ENCODE results near the gene SRRD.
"Not testable (repeated sequence)": the region's sequence is repeated elsewhere in the genome, so short reads cannot be mapped to it uniquely, and the experiment has no call there.

SRRD gene, protein sequence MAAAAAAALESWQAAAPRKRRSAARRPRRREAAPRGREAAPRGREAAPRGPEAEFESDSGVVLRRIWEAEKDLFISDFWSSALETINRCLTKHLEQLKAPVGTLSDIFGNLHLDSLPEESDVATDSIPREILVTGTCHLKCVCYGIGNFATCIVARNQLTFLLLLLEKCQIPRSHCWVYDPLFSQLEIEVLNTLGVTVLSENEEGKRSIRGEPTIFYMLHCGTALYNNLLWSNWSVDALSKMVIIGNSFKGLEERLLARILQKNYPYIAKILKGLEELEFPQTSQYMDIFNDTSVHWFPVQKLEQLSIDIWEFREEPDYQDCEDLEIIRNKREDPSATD

DNA sequence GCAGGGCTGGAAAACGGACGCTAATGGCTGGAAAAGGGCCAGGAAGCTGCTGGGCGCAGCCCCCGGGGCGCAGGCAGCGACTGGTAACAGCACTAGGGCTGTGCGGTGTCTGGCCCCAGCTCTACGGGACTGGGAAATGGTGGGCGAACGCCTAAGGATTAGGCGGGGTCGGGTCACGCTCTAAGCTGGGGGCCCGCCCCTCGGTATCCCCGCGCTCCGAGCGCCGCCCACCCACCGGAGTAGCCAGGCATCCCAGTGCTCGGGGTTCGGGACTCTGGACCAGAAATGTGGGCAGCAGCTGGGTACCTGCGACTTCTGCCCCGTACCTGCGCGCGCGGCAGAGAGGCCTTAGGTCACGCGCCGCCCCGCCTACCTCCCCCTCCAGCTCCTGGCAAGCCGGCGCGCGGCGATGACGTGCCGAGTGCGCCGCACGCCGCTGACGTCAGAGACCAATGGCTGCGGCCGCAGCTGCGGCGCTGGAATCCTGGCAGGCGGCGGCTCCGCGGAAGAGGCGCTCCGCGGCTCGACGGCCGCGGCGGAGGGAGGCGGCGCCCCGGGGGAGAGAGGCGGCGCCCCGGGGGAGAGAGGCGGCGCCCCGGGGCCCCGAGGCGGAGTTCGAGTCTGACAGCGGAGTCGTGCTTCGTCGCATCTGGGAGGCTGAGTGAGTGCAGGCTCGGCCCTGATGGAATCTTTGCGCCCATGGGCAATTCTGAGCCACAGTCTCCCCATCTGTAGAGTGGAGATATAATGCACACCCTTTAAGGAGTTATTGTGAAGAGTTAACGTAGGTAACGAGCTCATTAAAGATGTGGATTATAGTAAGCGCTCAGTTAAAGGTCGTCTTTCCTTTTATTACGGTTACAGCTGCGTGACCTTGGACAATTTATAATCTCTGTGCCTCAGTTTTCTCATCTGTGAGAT, at the start of gene SRRD, which contains the start of gene HPS4:
Gene SRRD, plus strand, starts transcription at position 439 of the 921 bp plus-strand sequence. Its CDS starts 14 bp downstream, at position 453.
Gene HPS4, minus strand, starts transcription at position 345 of the 921 bp plus-strand sequence. CDS start 2,021 bp downstream, outside the sequence.
- Histone ChIP-seq H3K27me3 (ENCODE audit: insufficient read depth, low read length) (no peaks in the 10 kb centered on the region), H2AFZ (ENCODE audit: low read length, unreplicated experiment) (peak within 1 kb of the TSS; percentile 61), H3K4me3 (ENCODE audit: low read depth, low read length) (peak within 1 kb of the TSS; percentile 85), H3K4me1 (ENCODE audit: control insufficient read depth, insufficient read depth, low read length, unreplicated experiment) (peaks cover 8% of the 10 kb centered on the region), H3K79me2 (ENCODE audit: control insufficient read depth, insufficient read depth, low read length, unreplicated experiment) (peaks cover 25% of the 10 kb centered on the region), H3K27ac (ENCODE audit: low read depth, low read length) (peak within 1 kb of the TSS; percentile 44), H3K36me3 (ENCODE audit: insufficient read depth, low read length) (peaks cover 9% of the 10 kb centered on the region; the same call in 1 of the 2 replicates)

GRCh38 chr22:26435327-26436093, 48.2 kb upstream of the SRRD start:
- Histone ChIP-seq H3K4me1 (ENCODE audit: control insufficient read depth, insufficient read depth, low read length, unreplicated experiment) (peaks cover 4% of the 10 kb centered on the region), H2AFZ (ENCODE audit: low read length, unreplicated experiment) (no peak overlapping the region), H3K27me3 (ENCODE audit: insufficient read depth, low read length) (no peaks in the 10 kb centered on the region), H3K36me3 (ENCODE audit: insufficient read depth, low read length) (no peaks in the 10 kb centered on the region), H3K4me3 (ENCODE audit: low read depth, low read length) (no peak overlapping the region), H3K79me2 (ENCODE audit: control insufficient read depth, insufficient read depth, low read length, unreplicated experiment) (no peaks in the 10 kb centered on the region), H3K27ac (ENCODE audit: low read depth, low read length) (no peak overlapping the region)

DNA sequence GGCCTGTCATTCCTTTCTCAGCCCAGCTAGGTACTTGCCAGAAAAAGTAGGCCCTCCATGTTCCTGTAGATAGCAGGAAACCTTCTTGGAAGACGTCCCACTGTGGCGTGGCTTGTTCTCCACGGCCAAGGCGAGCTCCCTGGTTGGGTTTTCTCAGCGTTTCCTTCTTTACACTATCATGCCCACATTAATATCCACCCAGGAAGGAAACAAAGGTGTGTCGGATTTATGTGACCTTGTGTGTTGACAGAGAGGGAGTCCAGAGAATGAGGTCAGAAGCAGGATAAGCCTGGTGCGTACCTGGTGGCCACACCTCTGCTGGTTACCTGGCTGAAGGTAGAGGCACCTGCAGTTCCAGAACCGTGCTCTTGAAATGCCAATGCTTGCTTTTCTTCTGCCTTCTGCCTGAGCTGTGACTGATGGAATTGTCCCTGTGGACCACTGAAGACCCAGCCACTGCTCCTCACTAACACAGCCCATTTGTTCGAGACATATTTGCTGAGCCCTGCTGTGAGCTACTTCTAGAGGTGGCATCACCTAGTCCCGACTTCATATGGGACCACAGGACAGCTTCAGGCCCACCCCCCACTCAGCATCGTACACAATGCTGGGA, 46.7 kb upstream of the SRRD start:
- H3K4me1 ChIP-seq (ENCODE audit: control insufficient read depth, insufficient read depth, low read length, unreplicated experiment), result no peaks in the 10 kb centered on the region
- no peak overlapping the region for H2AFZ ChIP-seq (ENCODE audit: low read length, unreplicated experiment)
- no peak overlapping the region for H3K27ac ChIP-seq (ENCODE audit: low read depth, low read length)
- no peaks in the 10 kb centered on the region for H3K79me2 ChIP-seq (ENCODE audit: control insufficient read depth, insufficient read depth, low read length, unreplicated experiment)
- no peak overlapping the region for H3K4me3 ChIP-seq (ENCODE audit: low read depth, low read length)
- no peaks in the 10 kb centered on the region for H3K36me3 ChIP-seq (ENCODE audit: insufficient read depth, low read length)
- H3K27me3 ChIP-seq (ENCODE audit: insufficient read depth, low read length), result no peaks in the 10 kb centered on the region

- Histone ChIP-seq H3K4me1 (ENCODE audit: control insufficient read depth, insufficient read depth, low read length, unreplicated experiment) (no peaks in the 10 kb centered on the region), H3K4me3 (ENCODE audit: low read depth, low read length) (no peak overlapping the region), H3K79me2 (ENCODE audit: control insufficient read depth, insufficient read depth, low read length, unreplicated experiment) (no peaks in the 10 kb centered on the region), H3K27me3 (ENCODE audit: insufficient read depth, low read length) (no peaks in the 10 kb centered on the region), H3K36me3 (ENCODE audit: insufficient read depth, low read length) (no peaks in the 10 kb centered on the region), H2AFZ (ENCODE audit: low read length, unreplicated experiment) (no peak overlapping the region), H3K27ac (ENCODE audit: low read depth, low read length) (no peak overlapping the region)
Measured at GRCh38 chr22:26437694-26438392, 45.8 kb upstream of the SRRD start.

DNA sequence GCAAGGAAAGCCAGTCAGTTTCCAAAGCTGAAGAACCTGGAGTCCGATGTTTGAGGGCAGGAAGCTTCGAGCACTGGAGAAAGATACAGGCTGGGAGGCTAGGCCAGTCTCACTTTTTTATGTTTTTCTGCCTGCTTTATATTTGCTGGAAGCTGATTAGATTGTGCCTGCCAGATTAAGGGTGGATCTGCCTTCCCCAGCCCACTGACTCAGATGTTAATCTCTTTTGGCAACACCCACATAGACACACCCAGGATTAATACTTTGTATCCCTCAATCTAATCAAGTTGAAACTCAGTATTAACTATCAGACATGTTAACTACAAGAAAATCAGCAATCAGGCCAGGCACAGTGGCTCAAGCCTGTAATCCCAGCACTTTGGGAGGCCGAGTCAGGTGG, 44.9 kb upstream of the SRRD start:
- not testable (repeated sequence) for H3K4me1 ChIP-seq (ENCODE audit: control insufficient read depth, insufficient read depth, low read length, unreplicated experiment); H3K27ac ChIP-seq (ENCODE audit: low read depth, low read length); H3K36me3 ChIP-seq (ENCODE audit: insufficient read depth, low read length); H3K27me3 ChIP-seq (ENCODE audit: insufficient read depth, low read length); H2AFZ ChIP-seq (ENCODE audit: low read length, unreplicated experiment); H3K79me2 ChIP-seq (ENCODE audit: control insufficient read depth, insufficient read depth, low read length, unreplicated experiment); H3K4me3 ChIP-seq (ENCODE audit: low read depth, low read length)

DNA sequence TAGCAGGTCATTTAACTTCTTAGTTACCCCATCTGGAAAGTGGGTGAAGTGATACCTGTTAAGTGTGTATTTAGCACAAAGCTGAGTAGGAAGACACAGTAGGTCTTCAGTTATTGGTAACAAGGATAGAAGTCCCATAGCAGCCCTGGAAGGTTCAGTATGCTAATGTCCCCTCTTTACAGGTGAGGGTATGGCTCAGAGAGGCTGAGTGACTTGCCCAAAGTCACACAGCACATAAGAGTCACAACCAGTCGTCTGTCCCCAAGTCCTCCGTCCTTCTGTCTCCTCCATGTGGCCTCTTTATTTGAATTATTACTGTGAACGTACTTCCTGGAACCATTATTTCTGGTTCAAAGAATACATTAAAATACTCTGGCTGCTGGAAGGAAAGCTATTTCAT, 44.1 kb upstream of the SRRD start:
- Histone ChIP-seq H3K27ac (ENCODE audit: low read depth, low read length) (no peak overlapping the region), H3K36me3 (ENCODE audit: insufficient read depth, low read length) (no peaks in the 10 kb centered on the region), H3K4me3 (ENCODE audit: low read depth, low read length) (no peak overlapping the region), H3K27me3 (ENCODE audit: insufficient read depth, low read length) (no peaks in the 10 kb centered on the region), H2AFZ (ENCODE audit: low read length, unreplicated experiment) (no peak overlapping the region), H3K4me1 (ENCODE audit: control insufficient read depth, insufficient read depth, low read length, unreplicated experiment) (no peaks in the 10 kb centered on the region), H3K79me2 (ENCODE audit: control insufficient read depth, insufficient read depth, low read length, unreplicated experiment) (no peaks in the 10 kb centered on the region)

GRCh38 chr22:26442086-26442756, 41.5 kb upstream of the SRRD start:
- no peaks in the 10 kb centered on the region for H3K4me1 ChIP-seq (ENCODE audit: control insufficient read depth, insufficient read depth, low read length, unreplicated experiment)
- no peak overlapping the region for H2AFZ ChIP-seq (ENCODE audit: low read length, unreplicated experiment)
- H3K27me3 ChIP-seq (ENCODE audit: insufficient read depth, low read length), result no peaks in the 10 kb centered on the region
- no peak overlapping the region for H3K27ac ChIP-seq (ENCODE audit: low read depth, low read length)
- H3K79me2 ChIP-seq (ENCODE audit: control insufficient read depth, insufficient read depth, low read length, unreplicated experiment), result no peaks in the 10 kb centered on the region
- H3K36me3 ChIP-seq (ENCODE audit: insufficient read depth, low read length), result no peaks in the 10 kb centered on the region
- no peak overlapping the region for H3K4me3 ChIP-seq (ENCODE audit: low read depth, low read length)

- Histone ChIP-seq H3K27me3 (ENCODE audit: insufficient read depth, low read length) (no peaks in the 10 kb centered on the region), H3K4me1 (ENCODE audit: control insufficient read depth, insufficient read depth, low read length, unreplicated experiment) (no peaks in the 10 kb centered on the region), H3K27ac (ENCODE audit: low read depth, low read length) (no peak overlapping the region), H3K79me2 (ENCODE audit: control insufficient read depth, insufficient read depth, low read length, unreplicated experiment) (no peaks in the 10 kb centered on the region), H3K36me3 (ENCODE audit: insufficient read depth, low read length) (no peaks in the 10 kb centered on the region), H3K4me3 (ENCODE audit: low read depth, low read length) (no peak overlapping the region), H2AFZ (ENCODE audit: low read length, unreplicated experiment) (no peak overlapping the region)
Measured at GRCh38 chr22:26443901-26444690, 39.6 kb upstream of the SRRD start.

DNA sequence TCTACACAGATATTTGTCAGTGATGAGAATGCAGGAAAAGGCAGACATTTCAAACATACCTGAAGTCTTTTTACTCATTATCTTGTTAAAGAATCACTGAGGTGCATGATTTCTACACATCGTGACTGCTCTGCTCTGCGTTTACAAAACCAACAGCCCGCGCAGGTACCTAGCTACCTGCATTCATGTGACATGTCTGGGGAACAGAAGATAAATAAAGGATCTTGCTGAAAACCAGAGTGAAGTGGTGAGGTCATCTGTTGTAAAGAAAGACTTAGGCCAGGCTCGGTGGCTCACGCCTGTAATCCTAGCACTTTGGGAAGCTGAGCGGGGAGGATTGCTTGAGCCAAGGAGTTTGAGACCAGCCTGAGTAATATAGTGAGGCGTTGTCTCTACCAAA, 38.9 kb upstream of the SRRD start:
- no peak overlapping the region for H3K27ac ChIP-seq (ENCODE audit: low read depth, low read length)
- H3K4me1 ChIP-seq (ENCODE audit: control insufficient read depth, insufficient read depth, low read length, unreplicated experiment), result no peaks in the 10 kb centered on the region
- no peaks in the 10 kb centered on the region for H3K79me2 ChIP-seq (ENCODE audit: control insufficient read depth, insufficient read depth, low read length, unreplicated experiment)
- H3K36me3 ChIP-seq (ENCODE audit: insufficient read depth, low read length), result no peaks in the 10 kb centered on the region
- H3K27me3 ChIP-seq (ENCODE audit: insufficient read depth, low read length), result no peaks in the 10 kb centered on the region
- no peak overlapping the region for H2AFZ ChIP-seq (ENCODE audit: low read length, unreplicated experiment)
- H3K4me3 ChIP-seq (ENCODE audit: low read depth, low read length), result no peak overlapping the region
